Amniotic stem cell (primary cell): ENCODE measurements around the gene OR2AG1.
"Not testable (repeated sequence)": the region's sequence is repeated elsewhere in the genome, so short reads cannot be mapped to it uniquely, and the experiment has no call there.

Experiments used
- DNase-seq: peaks from one replicate; lab custom pipeline; 2025; lab: John Stamatoyannopoulos, UW

Gene OR2AG1

DNA sequence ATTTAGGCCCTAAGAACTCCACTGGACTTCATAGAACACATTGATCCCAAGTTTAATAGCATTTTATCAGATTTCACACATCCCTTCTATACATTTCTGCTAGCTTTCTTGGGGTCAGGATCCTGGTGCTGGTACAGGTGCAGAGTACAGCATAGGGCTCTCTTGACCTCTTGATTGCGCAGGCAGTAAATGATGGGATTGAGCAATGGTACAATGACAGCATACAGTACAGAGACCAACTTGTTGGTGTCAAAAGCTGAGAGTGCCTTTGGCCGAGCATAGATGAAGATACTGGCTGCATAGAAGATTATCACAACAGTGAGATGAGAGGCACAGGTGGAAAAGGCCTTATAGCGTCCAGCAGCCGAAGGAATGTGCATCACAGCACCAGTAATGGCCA is 11.8 kb downstream of the OR2AG1 start:
- DNase-seq, result no peak

DNA sequence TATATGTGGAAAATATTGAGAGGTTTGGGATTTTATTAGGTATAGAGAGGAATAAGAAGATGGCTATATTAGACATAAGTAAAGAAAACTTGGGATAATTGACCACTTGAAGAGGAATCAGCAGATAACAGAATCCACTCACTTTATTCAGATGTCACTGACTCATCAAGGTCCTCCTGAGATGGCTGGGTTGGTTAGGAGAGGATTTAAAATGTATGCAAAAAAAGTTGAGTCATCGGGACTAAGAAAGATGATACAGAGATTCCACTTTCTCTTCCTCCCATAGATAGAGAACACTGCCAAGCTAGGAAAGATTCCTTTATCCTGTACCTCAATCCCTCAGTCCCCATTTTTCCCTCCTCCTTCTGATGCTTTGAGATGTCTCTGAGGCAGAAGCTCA is 16.6 kb downstream of the OR2AG1 start, which contains the start of gene OR6A2:
OR6A2 (minus strand) TSS at position 288 of the 400 bp plus-strand sequence. CDS start 3,981 bp downstream, outside the sequence.
- DNase-seq, result no peak

DNA sequence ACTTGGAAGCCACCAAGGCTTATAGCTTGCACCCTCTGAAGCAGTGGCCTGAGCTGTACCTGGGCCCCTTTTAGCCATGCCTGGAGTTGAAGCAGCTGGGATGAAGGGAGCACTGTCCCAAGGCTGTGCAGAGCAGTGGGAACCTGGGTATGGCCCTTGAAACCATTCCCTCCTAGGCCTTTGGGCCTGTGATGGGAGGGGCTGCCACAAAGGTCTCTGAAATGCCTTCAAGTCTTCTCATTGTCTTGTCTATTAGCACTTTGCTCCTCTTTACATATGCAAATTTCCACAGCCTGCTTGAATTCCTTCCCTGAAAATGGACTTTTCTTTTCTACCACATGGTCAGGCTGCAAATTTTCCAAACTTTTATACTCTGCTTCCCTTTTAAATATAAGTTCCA is 18.3 kb downstream of the OR2AG1 start:
- not testable (repeated sequence) for DNase-seq

DNA sequence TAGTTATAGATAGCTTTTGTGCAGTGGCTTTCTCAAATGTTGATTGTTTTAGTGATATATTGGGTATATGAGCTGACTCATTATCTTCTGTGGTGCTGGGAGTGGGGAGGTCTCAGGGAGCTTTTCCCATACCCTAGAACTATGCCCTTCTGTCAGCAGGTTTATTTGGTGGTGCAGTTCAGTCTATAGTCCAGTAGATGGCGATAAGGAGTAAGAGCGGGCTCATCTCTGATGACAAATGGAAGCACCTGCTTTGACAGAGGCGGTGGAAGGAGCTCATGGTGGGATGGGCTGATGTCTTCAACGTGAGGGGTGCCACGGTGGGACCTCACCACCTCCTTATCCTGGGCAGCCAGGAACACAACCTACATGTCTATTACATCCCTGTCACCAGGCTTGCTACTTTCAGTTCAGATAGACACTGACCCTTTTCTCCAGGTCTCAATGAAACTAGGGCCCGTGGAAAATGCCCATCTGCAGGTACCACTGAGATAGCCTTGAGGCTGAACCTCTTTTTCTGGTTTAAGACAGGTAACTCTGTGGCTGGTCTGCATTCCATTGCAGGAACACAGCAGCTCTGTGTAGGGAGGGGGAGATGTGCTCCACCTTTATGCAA is 29.7 kb downstream of the OR2AG1 start:
- DNase-seq, result peak; percentile 3

DNA sequence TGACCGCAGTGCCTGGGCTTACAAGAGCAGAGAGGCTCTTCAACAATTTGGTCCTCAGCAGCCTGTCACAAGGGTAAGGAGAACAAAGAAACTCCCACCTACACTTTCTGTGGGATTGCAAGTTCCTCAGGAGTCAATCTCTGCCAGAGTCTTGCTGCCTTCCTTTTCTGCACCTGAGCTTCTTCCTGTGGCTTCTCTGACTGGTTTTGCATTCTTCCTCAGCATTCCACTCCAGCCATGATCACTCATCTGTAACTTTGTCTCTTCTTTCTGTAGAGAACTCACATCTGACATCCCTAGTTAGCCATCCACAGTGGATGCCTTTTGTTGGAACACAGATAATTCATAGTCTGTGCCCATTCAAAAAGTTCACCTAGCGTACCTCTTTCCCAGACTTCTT is 30.8 kb downstream of the OR2AG1 start:
- DNase-seq, result no peak

DNA sequence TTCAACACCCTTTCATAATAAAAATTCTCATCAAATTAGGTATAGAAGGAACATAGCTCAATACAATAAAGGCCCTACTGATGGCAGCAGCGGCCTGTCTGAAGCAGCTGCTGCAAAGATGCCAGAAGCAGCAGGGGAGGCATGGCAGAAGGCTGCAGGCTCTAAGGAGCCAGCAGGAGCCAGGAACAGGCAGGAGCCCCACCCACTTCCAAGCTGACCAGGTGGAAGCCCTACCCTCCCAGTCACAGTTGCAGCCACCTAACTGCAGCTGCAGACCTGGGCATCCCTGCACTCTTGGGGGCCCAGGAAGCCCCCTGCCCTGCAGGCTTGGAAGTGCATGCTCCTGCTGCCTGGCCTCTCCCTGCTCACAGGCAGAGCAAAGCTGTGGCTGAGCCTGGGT is 34.9 kb downstream of the OR2AG1 start:
- no peak for DNase-seq

DNA sequence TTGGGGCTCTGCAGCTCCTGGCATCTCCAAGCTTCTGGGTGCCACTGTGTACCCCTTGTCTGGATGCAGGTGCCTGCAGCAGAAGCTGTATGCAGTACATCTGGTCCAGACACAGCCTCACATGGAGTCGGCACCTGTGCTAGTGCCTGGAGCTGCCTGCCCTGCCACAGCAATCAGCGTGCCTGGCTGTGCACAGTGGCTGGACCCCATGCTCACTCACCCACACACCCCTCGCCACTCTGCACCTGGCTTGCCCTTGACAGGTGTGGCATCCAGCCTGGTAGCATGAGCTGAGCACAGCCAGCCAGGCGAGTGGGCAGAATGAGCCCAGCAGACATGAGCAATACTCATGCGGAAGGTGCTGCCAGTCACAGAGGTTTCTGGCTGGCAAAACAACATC is 36.1 kb downstream of the OR2AG1 start:
- DNase-seq, result no peak

DNA sequence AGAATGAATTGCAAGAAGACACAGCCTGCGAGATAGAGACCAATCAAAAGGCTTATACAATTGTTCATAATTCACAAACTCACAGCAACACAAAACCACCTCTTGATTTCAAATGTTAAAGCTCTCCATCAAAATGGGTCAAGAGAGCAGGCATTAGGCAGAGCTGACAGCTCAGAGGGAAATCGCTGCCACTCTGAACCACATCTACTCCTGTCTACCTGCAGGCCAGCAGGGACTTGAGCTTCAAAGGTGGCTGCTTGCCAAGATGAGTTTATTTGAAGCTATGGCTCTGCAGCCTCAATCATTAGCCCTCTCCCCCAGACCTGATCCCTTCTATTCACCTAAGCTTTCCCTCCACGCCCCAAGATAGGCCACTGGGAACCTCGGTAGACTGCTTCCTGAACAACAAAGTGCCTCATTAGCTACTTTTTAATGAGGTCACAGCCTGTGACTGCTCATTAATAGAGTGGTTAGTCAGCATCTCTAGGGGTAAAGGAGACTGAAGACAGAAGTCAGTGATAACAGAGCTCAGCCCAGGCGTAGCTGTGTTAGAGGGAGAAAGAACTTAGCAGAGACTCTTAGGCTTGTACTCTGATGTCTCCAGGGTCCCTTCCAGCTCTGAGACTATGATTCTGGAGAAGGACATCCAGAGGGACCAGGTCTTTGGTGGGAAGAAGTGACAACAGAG is 41.5 kb downstream of the OR2AG1 start:
- no peak for DNase-seq

DNA sequence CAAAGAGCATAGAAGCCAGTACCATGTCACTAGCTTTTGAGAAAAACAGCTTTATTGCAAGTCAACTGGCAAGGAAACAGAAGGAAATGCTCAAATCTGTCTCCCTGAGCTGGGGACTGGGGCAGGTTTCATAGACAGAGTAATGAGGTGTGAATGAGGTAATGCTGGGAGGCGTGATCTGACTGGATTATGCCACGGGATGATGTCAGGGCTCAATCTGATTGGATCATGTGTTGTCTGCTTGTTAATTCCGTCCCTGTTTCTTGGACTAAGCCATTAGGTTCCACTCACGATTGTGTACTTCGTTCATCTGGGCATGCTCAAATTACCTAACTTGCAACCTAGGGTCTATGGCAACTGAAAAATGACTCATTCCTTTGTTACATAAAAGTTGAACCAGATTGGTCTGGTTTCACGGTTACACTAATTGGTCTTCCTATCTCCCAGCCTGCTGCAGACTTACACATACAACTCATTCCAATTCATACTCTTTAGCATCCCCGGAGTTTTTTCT is 42.5 kb downstream of the OR2AG1 start:
- DNase-seq, result no peak

DNA sequence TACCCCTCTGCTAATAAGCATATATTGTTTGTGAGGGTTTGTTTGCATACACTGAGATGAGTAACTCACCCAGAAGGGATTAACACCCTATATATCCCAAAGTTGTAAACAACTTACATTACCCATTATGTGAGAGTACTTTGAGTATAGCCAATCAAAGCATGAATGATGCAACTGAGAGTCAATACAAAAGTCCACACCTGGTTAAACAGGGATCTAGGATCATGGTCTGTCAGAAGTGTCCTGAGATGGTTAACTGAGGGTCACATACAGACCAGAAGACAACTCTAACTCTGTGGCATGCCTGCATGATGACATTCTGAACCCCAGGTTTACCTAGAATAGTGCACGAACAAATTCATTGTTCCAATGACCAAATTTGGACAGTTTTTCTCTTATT is 45.3 kb downstream of the OR2AG1 start:
- no peak for DNase-seq

DNA sequence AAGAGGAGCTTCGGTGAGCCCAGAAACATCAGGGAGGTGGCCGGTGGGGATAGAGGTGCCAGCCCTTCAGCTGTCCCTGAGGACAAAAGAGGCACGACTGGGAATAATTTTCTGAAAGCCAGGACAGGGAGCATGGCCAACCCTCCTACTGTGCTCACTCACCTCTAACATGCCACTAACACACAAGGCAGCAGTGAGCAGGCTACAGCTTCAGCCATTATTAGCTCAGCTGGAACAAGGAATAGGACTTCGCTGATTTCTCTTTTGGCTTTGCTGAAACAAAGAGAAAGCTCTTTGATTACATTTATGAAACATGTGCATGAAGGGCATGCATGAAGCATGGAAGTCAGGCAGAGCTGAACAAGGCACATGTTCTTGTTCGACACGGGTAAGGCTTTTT is 50.5 kb downstream of the OR2AG1 start:
- no peak for DNase-seq

DNA sequence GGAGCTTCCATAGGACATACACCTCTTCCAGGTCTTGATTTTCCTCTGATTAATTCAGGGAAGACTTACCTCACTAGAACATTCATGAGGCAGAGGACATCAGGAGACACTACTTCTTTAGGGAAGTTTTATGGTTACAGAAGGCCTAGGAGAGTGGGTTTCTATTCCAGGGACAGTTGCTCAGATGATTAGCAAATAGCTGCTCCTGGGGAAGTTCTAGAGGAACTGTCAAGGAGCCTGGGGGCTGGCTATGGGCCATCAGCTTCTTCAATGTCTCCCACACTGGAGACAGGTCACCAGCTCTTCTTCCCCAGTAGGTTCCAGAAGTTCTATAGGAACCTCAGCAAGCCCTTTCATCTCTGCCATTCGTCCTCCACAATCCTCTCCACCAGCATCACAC is 51.2 kb downstream of the OR2AG1 start:
- DNase-seq, result no peak
